IMR-90 (cell line): ENCODE measurements around the gene PTPRG. TPM values are rescaled to one million over a fixed set of nuclear protein-coding genes. Genes with fewer than 3 reads are reported as not detected.

Experiments used
- ATAC-seq: fragments of 200-7000 bp; cut with Tn5 transposase; 2 replicates; pipeline ENCODE4 v1.9.1; 2020; ENCODE audit warnings: low read depth, mild to moderate bottlenecking, moderate library complexity
- BruUV-seq: library from RNA; stranded (reverse); fragments of 400-500 nt; replicated peaks from 2 replicates; lab custom pipeline; 2021; lab: Mats Ljungman, UMichigan
- CTCF ChIA-PET: fragments of 300-600 bp; formaldehyde crosslinking; extraction: SDS; loops from one replicate; lab custom pipeline; 2021; ENCODE audit warnings: antibody characterized with exemption; lab: Yijun Ruan, JAX
- POLR2A ChIA-PET: fragments of 300-600 bp; sonication (Branson Sonifier 250); formaldehyde crosslinking; loops from one replicate; lab custom pipeline; 2022; ENCODE audit warnings: antibody characterized with exemption; ENCODE audit not compliant: unreplicated experiment; lab: Charles Lee
- DNase-seq: peaks from one replicate; pipeline ENCODE4 v3.0.0; 2013
- H2AFZ ChIP-seq: replicated peaks from 2 replicates; pipeline ENCODE3; 2013; ENCODE audit warnings: low read length, mild to moderate bottlenecking; ENCODE audit not compliant: poor library complexity
- H2AK5ac ChIP-seq: 2 replicates; pipeline ENCODE4 v1.6.1; 2013; ENCODE audit warnings: low read depth, low read length, inconsistent platforms
- H2AK9ac ChIP-seq: replicated peaks from 2 replicates; pipeline ENCODE3; 2013; ENCODE audit warnings: mild to moderate bottlenecking, low read depth, low read length, moderate library complexity; ENCODE audit not compliant: poor library complexity
- H2BK120ac ChIP-seq: 2 replicates; pipeline ENCODE4 v1.6.1; 2013; ENCODE audit warnings: low read depth, low read length, inconsistent platforms
- H2BK15ac ChIP-seq: 3 replicates; pipeline ENCODE4 v1.6.1; 2013; ENCODE audit warnings: low read depth, low read length, inconsistent platforms
- H2BK20ac ChIP-seq: 2 replicates; pipeline ENCODE4 v1.6.1; 2013; ENCODE audit warnings: low read depth, mild to moderate bottlenecking, inconsistent platforms, low read length, moderate library complexity
- H2BK5ac ChIP-seq: 2 replicates; pipeline ENCODE4 v1.6.1; 2013; ENCODE audit warnings: mild to moderate bottlenecking, low read depth, low read length, inconsistent platforms; ENCODE audit not compliant: poor library complexity, severe bottlenecking
- H3K14ac ChIP-seq: replicated peaks from 2 replicates; pipeline ENCODE4 v1.6.1; 2013; ENCODE audit warnings: low read depth, low read length, inconsistent platforms
- H3K18ac ChIP-seq: 2 replicates; pipeline ENCODE4 v1.6.1; 2013; ENCODE audit warnings: low read depth, low read length, control low read depth
- H3K23ac ChIP-seq: 2 replicates; pipeline ENCODE4 v1.6.1; 2013; ENCODE audit warnings: low read depth, low read length, inconsistent platforms
- H3K27ac ChIP-seq: 2 replicates; pipeline ENCODE4 v1.5.1; 2013; ENCODE audit warnings: mild to moderate bottlenecking, control low read depth, low read length; ENCODE audit not compliant: insufficient read depth
- H3K27me3 ChIP-seq: 2 replicates; pipeline ENCODE4 v1.6.1; 2013; ENCODE audit warnings: low read length; ENCODE audit not compliant: control insufficient read depth, insufficient read depth
- H3K36me3 ChIP-seq: 2 replicates; pipeline ENCODE4 v1.6.1; 2013; ENCODE audit warnings: low read length, mixed read lengths; ENCODE audit not compliant: control insufficient read depth, insufficient read depth
- H3K4ac ChIP-seq: 2 replicates; pipeline ENCODE4 v1.6.1; 2013; ENCODE audit warnings: low read depth, low read length, inconsistent platforms
- H3K4me1 ChIP-seq: 2 replicates; pipeline ENCODE4 v1.6.1; 2013; ENCODE audit warnings: low read length, mixed read lengths; ENCODE audit not compliant: control insufficient read depth, insufficient read depth
- H3K4me2 ChIP-seq: 2 replicates; pipeline ENCODE4 v1.6.1; 2013; ENCODE audit warnings: low read depth, mild to moderate bottlenecking, control low read depth, low read length, moderate library complexity
- H3K4me3 ChIP-seq: 2 replicates; pipeline ENCODE4 v1.5.1; 2013; ENCODE audit warnings: low read depth, mild to moderate bottlenecking, control low read depth, low read length, moderate library complexity; ENCODE audit not compliant: insufficient read depth
- H3K56ac ChIP-seq: 2 replicates; pipeline ENCODE4 v1.6.1; 2013; ENCODE audit warnings: low read length, inconsistent platforms; ENCODE audit not compliant: insufficient read depth; ENCODE audit errors: extremely low read depth
- H3K79me1 ChIP-seq, 2 experiments: 2 replicates each; pipeline ENCODE4 v1.6.1; 2013; ENCODE audit warnings: low read length in 2 of 2, inconsistent platforms in 1 of 2, low read depth in 1 of 2
- H3K9ac ChIP-seq: 2 replicates; pipeline ENCODE4 v1.6.1; 2013; ENCODE audit warnings: low read depth, low read length, control low read depth
- H3K9me1 ChIP-seq: 2 replicates; pipeline ENCODE4 v1.6.1; 2013; ENCODE audit warnings: low read length, inconsistent platforms; ENCODE audit not compliant: insufficient read depth
- H3K9me3 ChIP-seq: 2 replicates; pipeline ENCODE4 v1.6.1; 2013; ENCODE audit warnings: low read length; ENCODE audit not compliant: control insufficient read depth, insufficient read depth
- H4K20me1 ChIP-seq: 2 replicates; pipeline ENCODE4 v1.6.1; 2013; ENCODE audit warnings: low read length, inconsistent platforms; ENCODE audit not compliant: insufficient read depth
- H4K5ac ChIP-seq: 2 replicates; pipeline ENCODE4 v1.6.1; 2013; ENCODE audit warnings: mild to moderate bottlenecking, low read depth, low read length, control low read depth
- H4K8ac ChIP-seq, 2 experiments: 2 replicates each; pipeline ENCODE4 v1.6.1; 2013; ENCODE audit warnings: low read depth in 2 of 2, low read length in 2 of 2, control low read depth in 1 of 2, inconsistent platforms in 1 of 2
- H4K91ac ChIP-seq: 2 replicates; pipeline ENCODE4 v1.6.1; 2013; ENCODE audit warnings: low read depth, low read length, inconsistent platforms; ENCODE audit not compliant: insufficient read depth
- BHLHE40 ChIP-seq: fragments of 150-350 bp; IDR thresholded peaks from 2 replicates; pipeline ENCODE4 v1.6.1; 2016; ENCODE audit warnings: mild to moderate bottlenecking, low read depth, low read length
- CEBPB ChIP-seq: IDR thresholded peaks from 2 replicates; pipeline ENCODE4 v1.6.1; 2012; ENCODE audit warnings: low read depth, low read length, improper control_type of control experiment
- CHD1 ChIP-seq: IDR thresholded peaks from 2 replicates; pipeline ENCODE4 v1.6.1; 2012; ENCODE audit warnings: low read depth, low read length, improper control_type of control experiment
- FOS ChIP-seq: fragments of 150-350 bp; IDR thresholded peaks from 2 replicates; pipeline ENCODE4 v1.6.1; 2016; ENCODE audit warnings: low read depth, low read length
- MAFK ChIP-seq: IDR thresholded peaks from 2 replicates; pipeline ENCODE4 v1.6.1; 2012; ENCODE audit warnings: low read depth, low read length, improper control_type of control experiment
- MAZ ChIP-seq: IDR thresholded peaks from 2 replicates; pipeline ENCODE4 v1.6.1; 2012; ENCODE audit warnings: low read depth, mild to moderate bottlenecking, low read length, improper control_type of control experiment, moderate library complexity, borderline replicate concordance
- POLR2A ChIP-seq: IDR thresholded peaks from 2 replicates; pipeline ENCODE4 v1.6.1; 2012; ENCODE audit warnings: mild to moderate bottlenecking, low read depth, low read length
- RAD21 ChIP-seq: IDR thresholded peaks from 2 replicates; pipeline ENCODE4 v1.6.1; 2012; ENCODE audit warnings: low read length, improper control_type of control experiment
- RFX5 ChIP-seq: IDR thresholded peaks from 2 replicates; pipeline ENCODE4 v1.8.0; 2012; ENCODE audit warnings: low read depth, mild to moderate bottlenecking, low read length, moderate library complexity
- SMC3 ChIP-seq: fragments of 150-350 bp; IDR thresholded peaks from 2 replicates; pipeline ENCODE4 v1.6.1; 2016; ENCODE audit warnings: low read depth, mild to moderate bottlenecking, antibody characterized with exemption, low read length, moderate library complexity
- WGBS, 2 experiments: methylation state at CpG; one replicate each; pipeline versions ENCODE4 v1.1.5 to v1.1.7; 2013; ENCODE audit warnings: missing lambda C conversion rate in 2 of 2; ENCODE audit not compliant: insufficient read length in 1 of 2; ENCODE audit errors: extremely low coverage in 2 of 2; 5-methylcytosine and 5-hydroxymethylcytosine counted together
- dilution Hi-C: fragments of 300-500 bp; cut with HindIII; formaldehyde crosslinking; loops from one replicate; pipeline ENCODE4 v1.14.3; 2018; ENCODE audit warnings: low sequenced_read_pairs; ENCODE audit not compliant: unreplicated experiment
- in situ Hi-C: fragments of 300-500 bp; cut with MboI; formaldehyde crosslinking; loops from 3 replicates; pipeline ENCODE4 v1.14.3; 2019; ENCODE audit warnings: low sequenced_read_pairs, inconsistent platforms, mixed read lengths
- intact Hi-C: fragments of 100-400 bp; cut with micrococcal nuclease; formaldehyde crosslinking; loops from 2 replicates; pipeline ENCODE4 v1.10.0; 2022
- polyA plus RNA-seq, 3 experiments: library from polyadenylated mRNA; depleted of rRNA; stranded (reverse); fragments of >200 nt; gene quantifications; 2 replicates each; pipeline ENCODE4 v1.2.3, GENCODE V29; 2012; ENCODE audit warnings: low replicate concordance in 1 of 3
- total RNA-seq: library from RNA; depleted of rRNA; stranded (reverse); fragments of >200 nt; gene quantifications from 2 replicates; pipeline ENCODE4 v1.2.3, GENCODE V29; 2012
- TF ChIP-seq, protein P1 (sequence below): fragments of 150-350 bp; IDR thresholded peaks from 2 replicates; pipeline ENCODE4 v1.6.1; 2017; ENCODE audit warnings: mild to moderate bottlenecking, antibody characterized with exemption, low read length, low read depth

PTPRG gene
- total and polyA plus RNA-seq, 2 of the 4 experiments (the other 2 are of a cell fraction): 7.7 to 31.0 TPM

GRCh38 chr3:61522060-61522459, 39.3 kb upstream of the PTPRG start:
- Histone ChIP-seq H3K4me2 (no peak overlapping the region), H4K5ac (no peak overlapping the region), H3K9me3 (no peaks in the 10 kb centered on the region), H3K4me1 (no peaks in the 10 kb centered on the region), H2BK5ac (no peak overlapping the region), H3K23ac (no peak overlapping the region), H2AFZ (no peak overlapping the region), H3K56ac (no peak overlapping the region), H3K9ac (no peak overlapping the region), H3K14ac (no peak overlapping the region), H2BK15ac (no peak overlapping the region), H4K91ac (no peak overlapping the region), H2BK20ac (no peak overlapping the region), H3K27me3 (peaks cover 2% of the 10 kb centered on the region; the same call in 1 of the 2 replicates), H3K36me3 (no peaks in the 10 kb centered on the region), H3K27ac (no peak overlapping the region), H3K4ac (no peak overlapping the region), H3K9me1 (no peaks in the 10 kb centered on the region), H3K18ac (no peak overlapping the region), H4K8ac (no peak overlapping the region), H2AK9ac (no peak overlapping the region), H2BK120ac (no peak overlapping the region), H3K79me1 (no peaks in the 10 kb centered on the region), H2AK5ac (no peak overlapping the region), H4K20me1 (no peaks in the 10 kb centered on the region), H3K4me3 (no peak overlapping the region)
- no peak for DNase-seq
- BruUV-seq: no TSS peak
- ATAC-seq: no peak
- in situ Hi-C loops (no loop called here), dilution Hi-C loops (no loop called here), intact Hi-C loops (no loop called here)
- TF ChIP-seq CHD1 (no peak), RAD21 (no peak), RFX5 (no peak), FOS (no peak), POLR2A (no peak), MAFK (no peak), SMC3 (no peak), BHLHE40 (no peak), CEBPB (no peak), MAZ (no peak)
- TF ChIP-seq, protein P1, sequence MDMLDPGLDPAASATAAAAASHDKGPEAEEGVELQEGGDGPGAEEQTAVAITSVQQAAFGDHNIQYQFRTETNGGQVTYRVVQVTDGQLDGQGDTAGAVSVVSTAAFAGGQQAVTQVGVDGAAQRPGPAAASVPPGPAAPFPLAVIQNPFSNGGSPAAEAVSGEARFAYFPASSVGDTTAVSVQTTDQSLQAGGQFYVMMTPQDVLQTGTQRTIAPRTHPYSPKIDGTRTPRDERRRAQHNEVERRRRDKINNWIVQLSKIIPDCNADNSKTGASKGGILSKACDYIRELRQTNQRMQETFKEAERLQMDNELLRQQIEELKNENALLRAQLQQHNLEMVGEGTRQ: no peak
- WGBS, 2 experiments: 12% methylated on average over 2 of the region's 4 CpGs; no CpG with 5 or more reads in 1 of the 2 experiments
- POLR2A ChIA-PET: no interaction called here
- CTCF ChIA-PET: no interaction called here
